Dermis blood vessel endothelial cell (primary cell): ENCODE data around the gene RBM22. TPM values are rescaled to one million over a fixed set of nuclear protein-coding genes. Genes with fewer than 3 reads are reported as not detected.
"Not testable (repeated sequence)": the region's sequence is repeated elsewhere in the genome, so short reads cannot be mapped to it uniquely, and the experiment has no call there.

Experiments
- DNase-seq: peaks from one replicate; pipeline ENCODE4 v3.0.0; 2010
- total RNA-seq: library from RNA; depleted of rRNA; stranded (reverse); fragments of >200 nt; gene quantifications from 2 replicates; pipeline ENCODE4 v1.2.3, GENCODE V29; 2014

RBM22 gene
- 31.3 and 35.9 TPM in 2 replicates for total RNA-seq

- peak; percentile 93 for DNase-seq
These were observed at the start of gene RBM22 for GRCh38 chr5:150700594-150701377. TSS of gene RBM22 (minus strand) at chr5:150701062. CDS start at chr5:150700985, 77 bp downstream.

DNA sequence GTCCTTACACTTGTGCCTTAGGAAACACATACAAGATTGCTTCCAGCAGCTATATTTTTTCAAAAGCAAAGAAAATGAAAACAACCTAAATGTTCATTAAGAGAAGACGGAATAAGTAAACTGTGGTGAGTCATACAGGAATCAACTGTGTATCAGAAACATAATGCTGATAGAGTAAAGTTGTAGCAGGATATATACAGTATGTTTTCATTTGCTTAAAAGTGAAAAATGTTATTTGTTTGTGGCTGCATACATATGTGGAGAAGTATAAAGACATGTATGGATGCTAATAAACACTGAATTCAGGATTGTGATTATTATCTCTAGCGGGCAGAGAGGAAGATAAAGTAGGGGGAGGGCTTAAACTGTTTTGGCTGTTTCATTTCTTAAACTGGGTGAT is 49.6 kb upstream of the RBM22 start:
- DNase-seq: peak; percentile 13

DNA sequence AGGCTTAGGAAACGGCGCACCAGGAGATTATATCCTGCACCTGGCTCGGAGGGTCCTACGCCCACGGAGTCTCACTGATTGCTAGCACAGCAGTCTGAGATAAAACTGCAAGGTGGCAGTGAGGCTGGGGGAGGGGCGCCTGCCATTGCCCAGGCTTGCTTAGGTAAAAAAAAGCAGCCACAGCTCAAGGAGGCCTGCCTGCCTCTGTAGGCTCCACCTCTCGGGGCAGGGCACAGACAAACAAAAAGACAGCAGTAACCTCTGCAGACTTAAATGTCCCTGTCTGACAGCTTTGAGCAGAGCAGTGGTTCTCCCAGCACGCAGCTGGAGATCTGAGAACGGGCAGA is 42.3 kb upstream of the RBM22 start:
- not testable (repeated sequence) for DNase-seq

- DNase-seq: not testable (repeated sequence)
These were observed 41.7 kb upstream of the RBM22 start for GRCh38 chr5:150742455-150743141.

DNA sequence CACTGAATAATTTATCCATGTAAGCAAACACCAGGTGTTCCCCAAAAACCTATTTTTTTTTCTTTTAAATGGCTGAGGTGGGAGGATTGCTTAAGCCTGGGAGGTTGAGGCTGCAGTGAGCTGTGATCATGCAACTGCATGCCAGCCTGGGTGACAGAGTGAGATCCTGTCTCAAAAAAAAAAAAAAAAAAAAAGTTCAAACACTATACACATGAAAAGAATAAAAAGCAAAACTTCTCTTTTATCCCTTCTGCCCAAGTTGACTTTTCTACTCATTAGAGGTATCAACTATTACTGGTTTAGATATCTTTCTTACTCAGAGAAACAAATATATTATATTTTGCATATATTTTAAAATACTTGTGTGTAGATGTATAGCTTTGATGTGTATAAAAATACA is 40.1 kb upstream of the RBM22 start:
- DNase-seq: no peak

DNA sequence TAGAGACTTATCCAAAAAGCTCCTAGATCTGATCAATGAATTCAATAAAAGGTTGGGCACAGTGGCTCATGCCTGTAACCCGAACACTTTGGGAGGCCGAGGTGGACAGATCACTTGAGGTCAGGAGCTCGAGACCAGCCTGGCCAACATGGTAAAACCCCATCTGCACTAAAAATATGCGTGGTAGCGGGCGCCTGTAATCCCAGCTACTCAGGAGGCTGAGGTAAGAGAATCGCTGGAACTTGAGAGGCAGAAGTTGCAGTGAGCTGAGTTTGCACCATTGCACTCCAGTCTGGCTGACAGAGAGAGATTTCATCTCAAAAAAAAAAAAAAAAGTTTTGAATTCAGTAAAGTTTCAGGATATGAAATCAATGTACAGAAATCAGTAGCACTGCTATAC is 38.0 kb upstream of the RBM22 start:
- no peak for DNase-seq

GRCh38 chr5:150734579-150735384 is 33.9 kb upstream of the RBM22 start:
- DNase-seq: no peak

DNA sequence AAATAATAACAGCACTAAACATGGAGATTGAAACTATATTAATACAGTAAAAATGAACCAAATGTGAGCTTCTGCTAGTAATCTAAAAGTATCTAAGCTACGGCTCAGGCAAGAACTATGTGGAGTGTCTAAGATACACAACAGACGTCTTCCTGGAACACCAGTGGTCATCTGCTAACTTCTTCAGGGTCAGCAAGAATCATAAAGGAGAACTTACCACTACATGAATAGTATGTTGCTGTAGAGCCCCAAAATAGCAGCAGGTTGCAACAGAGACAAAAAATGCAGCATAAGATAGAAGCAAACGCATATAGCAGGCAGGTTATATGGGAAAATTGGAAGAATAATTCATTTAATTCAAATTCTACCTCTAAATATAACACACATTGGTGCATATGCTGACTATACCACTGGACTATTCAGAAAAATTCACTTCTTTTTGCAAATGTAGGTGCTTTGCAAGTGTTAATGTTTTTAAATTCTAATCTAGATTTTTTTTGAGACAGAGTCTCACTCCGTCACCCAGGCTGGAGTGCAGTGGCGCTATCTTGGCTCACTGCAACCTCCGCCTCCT is 30.9 kb upstream of the RBM22 start:
- DNase-seq: no peak

GRCh38 chr5:150729859-150730258 is 29.0 kb upstream of the RBM22 start:
- no peak for DNase-seq

GRCh38 chr5:150723845-150724244 is 23.0 kb upstream of the RBM22 start:
- peak; percentile 28 for DNase-seq

DNA sequence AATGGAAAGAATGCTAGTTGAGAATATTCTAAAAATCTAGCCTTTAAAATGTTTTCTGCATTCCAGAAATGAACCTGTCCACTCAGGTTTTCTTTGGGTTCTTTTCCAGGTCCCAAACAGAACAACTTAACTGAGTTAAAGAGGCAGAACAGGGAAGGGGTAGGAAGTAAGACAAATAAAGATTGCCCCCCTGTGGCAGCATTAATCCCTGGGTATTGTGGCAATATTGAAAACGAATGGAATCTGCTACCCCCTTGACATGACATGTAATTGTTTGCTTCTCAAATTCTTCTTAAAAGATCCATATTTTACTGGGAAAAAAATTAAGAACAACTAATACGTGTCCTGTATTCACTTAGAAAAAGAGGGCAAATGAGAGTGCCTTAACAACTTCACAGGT is 9.3 kb upstream of the RBM22 start:
- DNase-seq: peak; percentile 44

DNA sequence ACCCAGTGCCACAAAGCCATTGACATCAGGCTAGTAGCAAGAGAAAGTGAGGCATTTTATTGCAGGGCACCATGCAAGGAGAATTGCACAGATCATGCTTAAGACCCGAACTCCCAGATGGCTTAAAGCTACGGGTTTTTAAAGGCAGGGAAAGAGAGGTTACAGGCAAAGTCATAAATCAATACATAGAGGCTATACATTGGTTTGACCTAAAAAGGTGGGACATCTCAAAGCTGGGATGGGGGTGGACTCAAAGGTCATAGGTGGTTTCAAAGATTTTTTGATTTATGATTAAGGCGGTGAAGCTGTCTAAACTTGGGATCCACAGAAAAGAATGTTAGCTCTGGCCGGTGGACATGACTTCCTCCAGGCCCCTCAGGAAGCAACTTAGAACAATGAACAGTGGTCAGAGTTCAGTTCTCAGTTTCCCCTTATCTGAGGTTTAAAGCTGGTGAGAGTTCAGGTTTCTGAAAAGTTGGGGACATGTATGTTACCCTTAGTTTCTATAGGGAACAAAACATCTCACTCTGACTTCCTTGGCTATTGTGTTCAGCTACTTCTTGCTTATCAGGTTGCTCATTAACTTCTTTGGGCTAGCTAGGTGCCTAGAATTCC is 6.0 kb upstream of the RBM22 start:
- DNase-seq: peak; percentile 81

- DNase-seq: no peak
These were observed 2.9 kb upstream of the RBM22 start for GRCh38 chr5:150703762-150704161.

- no peak for DNase-seq
These were observed 642 bp downstream of the RBM22 start for GRCh38 chr5:150700246-150700593.

GRCh38 chr5:150694612-150695011 is 6.2 kb downstream of the RBM22 start:
- no peak for DNase-seq

GRCh38 chr5:150692276-150692675 is 8.6 kb downstream of the RBM22 start:
- no peak for DNase-seq

DNA sequence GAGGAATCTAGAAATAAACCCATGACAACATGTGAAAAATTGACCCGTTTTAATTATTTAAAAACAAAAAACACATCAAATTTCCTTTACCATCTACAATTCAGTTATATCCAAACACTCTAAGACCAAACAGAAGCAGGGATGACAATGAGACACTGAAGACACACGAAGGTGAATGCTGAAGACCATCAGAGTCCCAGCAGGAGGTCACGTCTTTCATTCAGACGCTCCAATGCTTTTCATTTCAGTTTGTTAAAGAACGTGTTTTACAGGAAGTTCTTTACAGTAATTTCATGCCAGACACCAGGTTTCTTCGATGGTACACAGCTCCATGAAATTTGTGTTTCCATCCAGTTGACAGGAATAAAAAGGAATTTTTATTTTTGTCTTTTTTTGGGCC is 10.1 kb downstream of the RBM22 start:
- DNase-seq: no peak

GRCh38 chr5:150689120-150689519 is 11.7 kb downstream of the RBM22 start:
- no peak for DNase-seq

DNA sequence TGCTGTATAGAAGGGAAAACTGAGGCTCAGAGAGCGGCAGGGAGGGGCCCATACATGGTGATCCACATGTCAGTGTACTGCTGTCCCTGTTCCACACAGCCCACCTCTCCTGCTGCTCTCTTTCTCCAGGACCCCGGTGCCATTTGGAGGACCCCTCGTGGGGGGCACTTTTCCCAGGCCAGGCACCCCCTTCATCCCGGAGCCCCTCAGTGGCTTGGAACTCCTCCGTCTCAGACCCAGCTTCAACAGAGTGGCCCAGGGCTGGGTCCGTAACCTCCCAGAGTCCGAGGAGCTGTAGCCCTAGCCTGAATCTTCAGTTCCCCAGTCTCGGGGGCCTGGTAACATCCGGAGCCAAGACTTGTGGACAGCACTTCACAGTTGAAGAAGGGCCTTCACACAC is 24.3 kb downstream of the RBM22 start:
- no peak for DNase-seq

GRCh38 chr5:150675069-150675468 is 25.8 kb downstream of the RBM22 start:
- no peak for DNase-seq

GRCh38 chr5:150674341-150674821 is 26.5 kb downstream of the RBM22 start:
- no peak for DNase-seq

DNA sequence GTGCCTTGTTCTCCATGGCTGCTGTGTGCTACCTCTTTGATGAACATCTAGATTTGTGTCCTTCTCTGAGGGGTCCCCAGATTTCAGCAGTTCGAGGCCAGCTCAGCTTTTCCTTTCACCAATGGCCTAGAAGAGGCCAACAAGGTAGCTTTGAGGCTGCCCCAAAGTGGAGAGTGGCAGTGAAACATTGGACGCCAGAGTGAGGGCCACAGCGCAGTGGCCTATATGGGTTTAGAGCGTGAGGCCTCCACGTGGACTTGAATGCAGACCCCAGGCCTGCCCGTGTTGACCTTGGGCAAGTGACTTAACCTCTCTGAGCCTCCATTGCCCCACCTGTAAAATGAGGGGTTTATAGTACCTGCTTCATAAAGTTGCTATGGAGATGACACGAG is 28.0 kb downstream of the RBM22 start:
- no peak for DNase-seq
